HFF-Myc (cell line): ENCODE measurements around the gene PRIM1.

Source experiments
- DNase-seq: peaks from one replicate; pipeline ENCODE4 v3.0.0-alpha.2; 2011; ENCODE audit warnings: low read depth; ENCODE audit errors: extremely low read depth
- H3K4me3 ChIP-seq: replicated peaks from 2 replicates; pipeline ENCODE4 v1.5.1; 2011; ENCODE audit warnings: low read depth, mild to moderate bottlenecking, control low read depth, low read length
- CTCF ChIP-seq: IDR thresholded peaks from 2 replicates; pipeline ENCODE4 v1.5.1; 2012; ENCODE audit warnings: mild to moderate bottlenecking, low read depth, low read length, control low read depth; ENCODE audit errors: missing control alignments

The PRIM1 gene

GRCh38 chr12:56772625-56773024 lies 20.5 kb upstream of the PRIM1 start:
- DNase-seq = no peak
- H3K4me3 ChIP-seq = no peak overlapping the region
- no peak for TF ChIP-seq CTCF

GRCh38 chr12:56769868-56770267 lies 17.7 kb upstream of the PRIM1 start:
- H3K4me3 ChIP-seq = no peak overlapping the region
- DNase-seq = no peak
- no peak for TF ChIP-seq CTCF

- DNase-seq = no peak
- H3K4me3 ChIP-seq = no peak overlapping the region
- no peak for TF ChIP-seq CTCF
These were observed 16.3 kb upstream of the PRIM1 start for GRCh38 chr12:56768424-56768823.

- no peak overlapping the region for H3K4me3 ChIP-seq
- no peak for DNase-seq
- TF ChIP-seq CTCF = no peak
These were observed 14.4 kb upstream of the PRIM1 start for GRCh38 chr12:56766535-56766934.

GRCh38 chr12:56763753-56764657 lies 11.9 kb upstream of the PRIM1 start:
- peak; percentile 20 for DNase-seq
- H3K4me3 ChIP-seq = no peak overlapping the region
- no peak for TF ChIP-seq CTCF

GRCh38 chr12:56761812-56762211 lies 9.7 kb upstream of the PRIM1 start:
- H3K4me3 ChIP-seq = no peak overlapping the region
- no peak for DNase-seq
- TF ChIP-seq CTCF = no peak
